KOPT-K1 (cell line): ENCODE data around the gene TTC39B.
"Not testable (repeated sequence)": the region's sequence is repeated elsewhere in the genome, so short reads cannot be mapped to it uniquely, and the experiment has no call there.

ENCODE experiments used
- H3K27ac ChIP-seq: fragments of 200-600 bp; sonication (generic); 2 replicates; pipeline ENCODE4 v1.5.1; 2016; ENCODE audit warnings: antibody characterized with exemption, mild to moderate bottlenecking, low read depth, low read length; ENCODE audit not compliant: poor library complexity, severe bottlenecking
- H3K36me3 ChIP-seq: fragments of 200-600 bp; sonication (generic); 2 replicates; pipeline ENCODE4 v1.5.1; 2017; ENCODE audit warnings: antibody characterized with exemption, mild to moderate bottlenecking, low read length, moderate library complexity; ENCODE audit not compliant: insufficient read depth
- H3K9me3 ChIP-seq: fragments of 200-600 bp; sonication (generic); 2 replicates; pipeline ENCODE4 v1.5.1; 2017; ENCODE audit warnings: antibody characterized with exemption, low read length, mild to moderate bottlenecking; ENCODE audit not compliant: insufficient read depth, poor library complexity, severe bottlenecking

Gene TTC39B

DNA sequence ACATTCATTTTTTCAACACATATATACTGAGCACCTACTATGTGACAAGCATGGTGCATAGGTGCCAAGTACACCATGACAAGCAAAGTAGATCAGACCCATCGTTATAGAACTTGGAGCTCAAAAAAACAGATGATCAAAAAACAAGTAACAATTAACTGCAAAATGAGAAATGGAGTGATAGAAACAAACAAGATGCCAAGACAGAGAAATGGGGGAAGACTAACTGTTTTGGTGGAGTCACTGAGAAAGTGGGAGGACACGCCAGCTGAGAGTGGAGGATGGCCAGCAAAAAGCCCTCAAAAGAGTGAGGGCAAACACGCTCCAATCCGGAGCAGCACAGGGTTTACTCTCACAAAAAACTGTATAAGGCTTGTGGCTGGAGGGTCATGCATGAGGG is 50.6 kb downstream of the TTC39B start:
- no peak overlapping the region for H3K27ac ChIP-seq
- no peaks in the 10 kb centered on the region for H3K36me3 ChIP-seq
- no peaks in the 10 kb centered on the region for H3K9me3 ChIP-seq

DNA sequence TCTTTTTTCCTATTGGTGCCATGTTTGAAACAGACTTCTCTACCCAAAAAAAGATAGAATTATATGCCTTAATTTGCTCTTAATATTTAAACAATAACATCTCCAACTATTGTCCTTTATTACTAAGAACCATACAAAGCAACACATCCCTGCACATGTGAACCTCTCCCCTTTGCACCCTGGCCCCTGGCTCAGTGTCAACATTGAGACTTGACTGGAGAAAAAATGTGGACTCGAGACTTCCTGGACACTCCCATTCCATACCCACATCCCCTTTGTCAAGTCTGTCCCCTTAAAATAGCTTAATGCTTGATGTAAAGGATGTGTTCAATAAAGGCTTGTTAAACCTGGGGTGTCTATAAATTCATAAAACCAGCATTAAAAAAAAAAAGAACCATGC is 53.2 kb downstream of the TTC39B start:
- Histone ChIP-seq H3K27ac (no peak overlapping the region), H3K36me3 (no peaks in the 10 kb centered on the region), H3K9me3 (no peaks in the 10 kb centered on the region)

DNA sequence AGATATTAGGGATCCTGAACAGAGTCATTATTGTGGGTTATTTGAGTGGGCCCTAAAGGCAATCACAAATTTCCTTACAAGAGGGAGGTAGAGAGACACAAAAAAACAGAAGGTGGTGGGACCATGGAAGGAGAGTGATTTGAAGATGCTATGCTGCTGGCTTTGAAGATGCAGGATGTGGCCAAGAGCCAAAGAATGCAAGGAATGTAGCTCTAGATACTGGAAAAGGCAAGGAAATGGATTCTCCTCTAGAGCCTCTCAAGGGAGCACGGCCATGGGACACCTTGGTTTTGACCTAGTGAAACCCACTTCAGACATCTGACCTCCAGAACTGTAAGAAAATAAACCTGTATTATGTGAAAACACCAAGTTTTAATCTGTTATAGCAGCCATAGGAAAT is 53.8 kb downstream of the TTC39B start:
- Histone ChIP-seq H3K9me3 (no peaks in the 10 kb centered on the region), H3K36me3 (no peaks in the 10 kb centered on the region), H3K27ac (no peak overlapping the region)

DNA sequence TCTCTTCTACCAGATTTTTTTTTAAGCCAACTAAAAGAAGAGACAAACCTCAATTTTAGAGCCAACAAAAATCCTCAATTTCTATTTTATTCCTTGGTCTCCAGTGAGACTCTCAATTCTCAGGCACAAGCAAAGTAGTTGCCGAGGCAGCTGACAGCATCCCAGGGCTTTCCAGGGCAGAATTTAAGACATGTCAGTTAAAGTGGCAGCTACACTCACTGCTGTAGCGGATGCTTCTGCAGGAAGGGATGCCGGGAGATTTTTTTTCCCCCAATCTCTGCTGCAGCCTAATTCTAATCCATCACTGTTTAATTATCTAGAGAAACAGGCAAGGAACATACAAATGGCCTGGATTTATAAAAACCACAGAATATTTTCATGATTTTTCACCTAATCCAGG is 57.0 kb downstream of the TTC39B start:
- Histone ChIP-seq H3K36me3 (no peaks in the 10 kb centered on the region), H3K9me3 (no peaks in the 10 kb centered on the region), H3K27ac (no peak overlapping the region)

DNA sequence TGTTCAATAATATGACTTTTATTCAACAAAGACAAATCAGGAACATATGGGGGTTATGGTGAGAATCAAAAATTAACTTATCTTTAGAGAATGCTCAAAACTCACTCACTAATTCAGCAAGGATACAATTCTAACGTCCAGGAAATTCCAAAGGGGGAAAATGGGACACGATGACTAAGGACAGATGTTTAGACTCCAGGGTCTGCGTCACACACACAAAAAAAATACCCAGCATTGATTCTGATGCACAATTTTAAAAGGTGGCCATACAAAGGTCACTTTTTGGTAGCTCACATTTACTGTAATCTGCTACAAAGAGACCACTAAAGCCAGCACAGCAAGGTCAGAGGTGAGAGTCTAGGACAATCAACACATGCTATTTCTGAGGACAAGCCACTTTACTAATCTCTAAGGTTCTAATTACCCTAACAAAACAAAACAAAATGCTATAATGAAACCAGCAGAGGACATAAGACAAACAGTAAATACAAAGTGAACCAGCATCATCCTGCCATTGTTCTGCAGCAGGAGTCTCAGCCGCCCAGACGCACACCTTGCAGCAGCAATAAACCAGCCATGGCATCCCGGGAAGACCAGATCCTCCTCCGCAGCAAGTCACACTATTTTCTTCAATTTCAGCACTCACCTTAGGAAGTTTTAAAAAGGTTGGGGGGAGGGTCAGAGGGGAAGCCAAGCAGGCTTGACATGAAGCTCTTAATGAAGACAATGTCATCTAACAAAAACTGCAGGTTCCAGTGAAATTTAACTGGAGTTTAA is 57.8 kb downstream of the TTC39B start:
- no peaks in the 10 kb centered on the region for H3K9me3 ChIP-seq
- no peaks in the 10 kb centered on the region for H3K36me3 ChIP-seq
- no peak overlapping the region for H3K27ac ChIP-seq

DNA sequence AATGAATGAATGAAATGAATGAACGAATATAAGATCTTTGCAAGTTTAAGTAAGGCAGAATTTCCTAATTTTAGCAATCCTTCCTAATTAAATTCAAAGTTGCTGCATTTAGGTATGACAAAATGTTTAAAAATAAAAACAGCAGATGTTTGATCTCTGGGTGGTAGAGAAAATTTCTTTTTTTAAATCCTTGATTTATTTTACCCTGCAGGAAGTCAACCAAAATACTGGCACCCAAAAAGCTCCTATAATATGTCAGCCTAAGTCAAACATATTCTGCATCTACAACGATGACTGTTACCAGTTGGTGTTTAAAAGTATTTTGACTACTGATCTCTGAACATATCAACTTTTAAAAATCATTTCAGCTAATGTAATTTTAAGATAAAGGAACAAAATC is 58.4 kb downstream of the TTC39B start:
- H3K27ac ChIP-seq: no peak overlapping the region
- no peaks in the 10 kb centered on the region for H3K9me3 ChIP-seq
- no peaks in the 10 kb centered on the region for H3K36me3 ChIP-seq

DNA sequence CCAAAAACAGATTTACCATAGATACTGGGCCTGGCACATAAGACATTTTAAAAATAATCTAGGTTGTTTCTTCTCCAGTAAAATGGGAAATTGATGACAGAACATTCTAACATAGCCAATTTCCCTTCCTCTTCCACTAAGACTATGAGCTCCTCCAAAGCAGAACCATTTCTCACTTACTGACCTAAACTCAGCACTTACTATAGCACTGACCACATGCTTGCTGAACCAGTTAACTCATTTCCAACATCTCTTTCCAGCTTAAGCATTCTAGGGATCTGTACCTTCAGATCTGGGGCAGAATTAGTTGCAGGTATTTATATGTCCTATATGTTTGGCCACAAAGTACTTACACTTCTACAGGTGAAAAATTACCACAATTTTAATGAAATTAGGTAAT is 58.9 kb downstream of the TTC39B start:
- H3K9me3 ChIP-seq: no peaks in the 10 kb centered on the region
- no peak overlapping the region for H3K27ac ChIP-seq
- no peaks in the 10 kb centered on the region for H3K36me3 ChIP-seq

DNA sequence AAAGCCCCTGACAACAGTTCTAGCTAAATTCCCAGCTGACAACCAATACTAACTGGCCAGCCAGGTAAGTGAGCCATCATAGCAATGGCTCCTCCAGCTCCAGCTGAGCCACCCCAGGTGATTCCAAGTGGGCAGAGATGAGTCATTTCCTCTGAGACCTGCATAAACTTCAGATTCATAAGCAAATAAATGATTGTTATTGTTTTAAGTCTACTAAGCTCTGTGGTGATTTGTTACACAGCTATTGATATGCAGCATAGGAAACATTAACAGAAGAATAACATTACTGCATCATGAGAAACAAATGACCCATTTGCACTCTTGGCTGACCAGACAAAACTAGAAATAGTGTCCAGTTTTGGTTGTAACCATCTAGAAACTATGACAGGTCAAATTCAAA is 60.3 kb downstream of the TTC39B start:
- H3K27ac ChIP-seq: no peak overlapping the region
- H3K9me3 ChIP-seq: no peaks in the 10 kb centered on the region

DNA sequence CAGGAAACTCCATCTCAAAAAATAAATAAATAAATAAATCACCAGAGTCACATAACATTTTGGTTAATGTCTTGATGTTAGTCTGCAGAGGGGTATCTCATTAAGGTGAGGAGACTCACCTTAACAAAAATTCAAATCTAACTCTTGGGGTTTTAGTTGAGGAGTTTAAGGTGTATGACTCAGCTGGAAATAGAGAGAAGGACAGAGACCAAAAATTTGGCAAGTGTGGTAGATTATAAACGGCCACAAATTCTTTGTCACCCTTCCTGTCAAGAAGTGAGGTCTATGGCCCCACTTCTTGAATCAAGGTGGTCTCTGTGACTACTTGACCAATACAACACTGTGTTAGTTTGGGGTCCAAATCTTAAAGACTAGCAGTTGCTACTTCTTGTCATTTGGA is 60.8 kb downstream of the TTC39B start:
- no peak overlapping the region for H3K27ac ChIP-seq
- no peaks in the 10 kb centered on the region for H3K9me3 ChIP-seq

More for the DNA sequence above, 60.3 kb downstream of the TTC39B start:
- no peaks in the 10 kb centered on the region for H3K36me3 ChIP-seq

DNA sequence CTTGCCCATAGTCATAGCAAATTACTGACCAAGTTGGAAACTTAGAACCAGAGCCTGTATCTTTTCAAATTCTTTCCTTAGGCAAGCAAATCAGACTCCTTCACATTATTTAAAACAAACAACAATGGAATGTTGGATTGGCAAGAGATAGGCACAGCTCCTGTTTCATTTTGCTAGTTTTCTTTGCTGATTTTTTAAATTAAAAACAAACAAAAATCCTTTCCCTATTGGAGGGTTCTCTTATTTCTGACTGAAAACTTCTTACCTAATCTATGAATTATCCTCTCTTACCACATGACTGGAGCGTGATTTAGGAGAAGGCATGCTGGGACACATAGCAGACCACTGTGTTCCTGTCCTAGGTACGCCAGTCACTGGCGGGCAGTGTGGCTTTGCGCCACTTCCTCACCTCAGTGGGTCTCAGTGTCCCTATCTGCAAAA is 63.0 kb downstream of the TTC39B start:
- no peaks in the 10 kb centered on the region for H3K9me3 ChIP-seq
- H3K27ac ChIP-seq: no peak overlapping the region

More for the DNA sequence above, 60.8 kb downstream of the TTC39B start:
- H3K36me3 ChIP-seq: no peaks in the 10 kb centered on the region

DNA sequence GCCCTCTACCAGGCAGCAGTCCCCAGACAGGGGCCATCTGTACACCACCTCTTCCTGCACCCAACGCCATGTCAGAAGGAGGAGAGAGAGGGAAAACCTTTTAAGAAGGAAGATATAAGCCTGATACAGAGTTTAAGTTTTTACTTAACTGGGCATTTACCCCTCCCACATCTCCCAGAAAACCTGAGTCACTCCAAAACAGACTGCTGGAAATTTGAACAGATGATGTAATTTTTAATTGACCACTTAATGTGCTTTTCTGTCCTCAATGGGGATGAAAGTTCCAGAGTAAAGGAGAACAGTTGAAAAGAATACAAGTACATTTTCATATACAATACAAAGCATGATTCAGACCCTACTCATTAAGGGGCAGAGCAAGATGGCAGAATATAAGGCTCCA is 63.9 kb downstream of the TTC39B start:
- H3K9me3 ChIP-seq: peaks cover 8% of the 10 kb centered on the region
- H3K36me3 ChIP-seq: no peaks in the 10 kb centered on the region
- no peak overlapping the region for H3K27ac ChIP-seq

More for the DNA sequence above, 63.0 kb downstream of the TTC39B start:
- H3K36me3 ChIP-seq: no peaks in the 10 kb centered on the region

DNA sequence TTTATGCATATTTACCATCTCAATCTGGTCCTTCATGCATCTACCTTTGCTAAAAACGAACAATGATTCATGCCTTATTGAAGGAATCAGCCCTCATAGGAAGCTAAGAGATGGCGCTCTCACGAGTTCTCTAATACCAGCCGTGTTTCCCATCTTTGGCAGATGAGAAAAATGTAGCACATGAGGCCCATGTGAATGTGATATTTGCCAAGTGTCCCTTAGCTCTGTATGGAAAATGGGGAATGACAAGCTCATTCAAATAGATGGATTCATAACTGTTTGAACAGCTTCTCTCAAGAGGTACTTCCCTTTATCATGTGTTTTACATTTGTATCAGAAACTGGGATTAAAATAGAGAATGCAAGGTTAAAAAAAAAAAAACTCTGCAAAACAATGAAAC is 66.1 kb downstream of the TTC39B start:
- no peak overlapping the region for H3K27ac ChIP-seq
- no peaks in the 10 kb centered on the region for H3K36me3 ChIP-seq
- peaks cover 26% of the 10 kb centered on the region for H3K9me3 ChIP-seq

DNA sequence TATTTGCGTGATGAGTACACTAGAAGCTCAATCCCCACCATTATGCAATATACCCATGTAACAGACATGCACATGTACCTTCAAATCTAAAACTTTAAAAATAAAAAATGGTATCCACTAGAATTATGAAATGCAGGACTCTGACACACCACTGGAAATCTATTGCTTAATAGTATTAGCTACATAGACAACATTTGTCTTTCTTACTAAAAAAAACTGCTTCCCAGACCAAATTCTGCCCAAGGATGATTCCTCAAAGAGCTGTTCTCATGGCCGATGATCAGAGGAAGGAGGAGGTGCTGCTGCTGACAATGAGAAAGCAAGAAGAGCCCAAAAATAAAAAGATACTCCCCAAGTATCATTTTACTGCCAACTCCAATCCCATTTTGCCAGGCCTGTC is 67.2 kb downstream of the TTC39B start:
- Histone ChIP-seq H3K36me3 (no peaks in the 10 kb centered on the region), H3K9me3 (peaks cover 37% of the 10 kb centered on the region), H3K27ac (no peak overlapping the region)

DNA sequence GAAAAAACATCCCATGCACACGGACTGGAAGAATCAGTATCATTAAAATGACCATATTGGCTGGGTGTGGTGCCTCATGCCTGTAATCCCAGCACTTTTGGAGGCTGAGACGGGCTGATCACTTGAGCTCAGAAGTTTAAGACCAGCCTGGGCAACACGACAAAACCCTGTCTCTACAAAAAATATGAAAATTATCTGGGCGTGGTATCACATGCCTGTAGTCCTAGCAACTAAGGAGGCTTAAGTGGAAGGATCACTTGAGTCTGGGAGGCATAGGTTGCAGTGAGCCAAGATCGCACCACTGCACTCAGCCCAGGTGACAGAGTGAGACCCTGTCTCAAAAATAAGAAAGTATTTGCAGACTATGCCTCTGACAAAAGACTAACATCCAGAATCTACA is 68.4 kb downstream of the TTC39B start:
- no peaks in the 10 kb centered on the region for H3K36me3 ChIP-seq
- peaks cover 37% of the 10 kb centered on the region for H3K9me3 ChIP-seq
- no peak overlapping the region for H3K27ac ChIP-seq

DNA sequence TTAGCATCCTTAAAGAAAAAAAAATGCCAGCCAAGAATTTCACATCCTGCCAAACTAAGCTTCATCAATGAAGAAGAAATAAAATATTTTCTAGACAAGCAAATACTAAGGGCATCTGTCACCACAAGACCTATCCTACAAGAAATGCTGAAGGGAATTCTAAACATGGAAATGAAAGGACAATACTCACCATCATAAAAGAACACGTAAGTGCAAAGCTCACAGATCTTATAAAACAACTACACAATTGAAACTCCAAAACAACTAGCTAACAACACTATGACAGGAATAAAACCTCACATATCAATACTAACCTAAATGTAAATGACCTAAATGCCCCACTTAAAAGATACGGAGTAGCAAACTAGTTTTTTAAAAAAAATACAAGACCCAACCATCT is 71.4 kb downstream of the TTC39B start:
- Histone ChIP-seq H3K27ac (no peak overlapping the region), H3K36me3 (no peaks in the 10 kb centered on the region)

DNA sequence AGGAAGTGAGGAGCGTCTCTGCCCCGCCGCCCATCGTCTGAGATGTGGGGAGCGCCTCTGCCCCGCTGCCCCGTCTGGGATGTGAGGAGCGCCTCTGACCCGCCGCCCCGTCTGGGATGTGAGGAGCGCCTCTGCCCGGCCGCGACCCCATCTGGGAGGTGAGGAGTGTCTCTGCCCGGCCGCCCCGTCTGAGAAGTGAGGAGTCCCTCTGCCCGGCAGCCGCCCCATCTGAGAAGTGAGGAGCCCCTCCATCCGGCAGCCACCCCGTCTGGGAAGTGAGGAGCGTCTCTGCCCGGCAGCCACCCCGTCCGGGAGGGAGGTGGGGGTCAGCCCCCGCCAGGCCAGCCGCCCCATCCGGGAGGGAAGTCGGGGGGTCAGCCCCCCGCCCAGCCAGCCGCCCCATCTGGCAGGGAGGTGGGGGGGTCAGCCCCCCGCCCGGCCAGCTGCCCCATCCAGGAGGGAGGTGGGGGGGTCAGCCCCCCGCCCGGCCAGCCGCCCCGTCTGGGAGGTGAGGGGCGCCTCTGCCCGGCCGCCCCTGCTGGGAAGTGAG is 73.0 kb downstream of the TTC39B start:
- not testable (repeated sequence) for H3K36me3 ChIP-seq

More for the DNA sequence above, 71.4 kb downstream of the TTC39B start:
- peaks cover 37% of the 10 kb centered on the region for H3K9me3 ChIP-seq

More for the DNA sequence above, 73.0 kb downstream of the TTC39B start:
- not testable (repeated sequence) for H3K27ac ChIP-seq
- H3K9me3 ChIP-seq: peaks cover 37% of the 10 kb centered on the region
